Testis (tissue), 2 donors: Measurements from ENCODE around the gene ARF1.

Experiments used
- CTCF ChIP-seq, 3 experiments: fragments of 450-650 bp in 2 of 3; fragments of 200-600 bp in 1 of 3; sonication (generic) in 1 of 3; IDR thresholded peaks; one replicate each; pipeline ENCODE4 v1.5.1; 2016 to 2019; ENCODE audit warnings: antibody characterized with exemption in 3 of 3, mild to moderate bottlenecking in 2 of 3, moderate library complexity in 1 of 3
- POLR2A ChIP-seq: fragments of 450-650 bp; IDR thresholded peaks from one replicate; pipeline ENCODE4 v1.6.1; 2017; ENCODE audit warnings: antibody characterized with exemption, mild to moderate bottlenecking, moderate library complexity

DNA sequence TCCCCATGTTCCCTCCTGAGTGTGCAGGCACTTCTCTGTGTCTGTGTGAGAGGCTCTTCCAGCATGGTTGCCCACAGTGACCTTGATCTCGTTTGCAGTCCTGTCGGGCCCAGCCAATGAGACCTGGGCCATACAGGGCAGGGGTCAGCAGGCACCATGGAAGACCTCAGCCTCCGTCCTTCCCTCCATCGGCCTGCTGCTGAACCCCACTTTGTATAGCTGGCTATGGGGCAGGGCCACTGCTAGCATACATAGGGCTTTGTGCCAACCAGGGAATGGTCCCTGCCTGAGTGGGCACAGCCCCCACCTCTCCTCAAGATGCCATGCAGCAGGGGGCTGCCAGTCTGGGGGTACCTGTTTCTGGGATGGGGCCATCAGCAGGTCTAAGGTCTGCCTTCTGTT is 16.8 kb downstream of the ARF1 start:
- TF ChIP-seq CTCF (IDR thresholded peaks at IDR 0.05) (no peak), POLR2A (no peak)
